ENCODE results near the gene JTB. TPM values are rescaled to one million over a fixed set of nuclear protein-coding genes. Genes with fewer than 3 reads are reported as not detected.

The JTB gene
- total RNA-seq, 1 donor = 132 TPM

DNA sequence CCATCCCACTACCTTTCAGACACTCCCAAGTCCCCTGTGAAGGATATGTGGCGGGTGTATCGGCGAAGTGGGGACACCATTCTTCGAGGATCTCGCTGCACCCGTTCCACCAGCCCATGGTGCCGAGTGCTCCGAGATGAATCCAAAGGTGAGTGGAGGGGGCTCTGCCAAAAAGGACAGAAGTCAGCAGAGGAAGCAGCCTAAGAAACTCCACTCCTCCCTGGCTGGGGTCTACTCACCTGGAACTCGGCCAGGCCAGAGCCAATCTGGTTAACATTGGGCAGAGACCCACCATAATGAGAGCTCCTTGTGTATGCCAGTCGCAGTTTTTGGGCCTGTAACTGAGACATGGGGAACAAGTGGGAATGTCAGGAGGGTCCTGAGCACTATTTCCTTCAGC is 22.6 kb downstream of the JTB start:
- H3K4me3 ChIP-seq (ENCODE audit: low read depth, low read length) = no peak overlapping the region
- DNase-seq (ENCODE audit: low read depth) = no peak
- TF ChIP-seq, protein P1, sequence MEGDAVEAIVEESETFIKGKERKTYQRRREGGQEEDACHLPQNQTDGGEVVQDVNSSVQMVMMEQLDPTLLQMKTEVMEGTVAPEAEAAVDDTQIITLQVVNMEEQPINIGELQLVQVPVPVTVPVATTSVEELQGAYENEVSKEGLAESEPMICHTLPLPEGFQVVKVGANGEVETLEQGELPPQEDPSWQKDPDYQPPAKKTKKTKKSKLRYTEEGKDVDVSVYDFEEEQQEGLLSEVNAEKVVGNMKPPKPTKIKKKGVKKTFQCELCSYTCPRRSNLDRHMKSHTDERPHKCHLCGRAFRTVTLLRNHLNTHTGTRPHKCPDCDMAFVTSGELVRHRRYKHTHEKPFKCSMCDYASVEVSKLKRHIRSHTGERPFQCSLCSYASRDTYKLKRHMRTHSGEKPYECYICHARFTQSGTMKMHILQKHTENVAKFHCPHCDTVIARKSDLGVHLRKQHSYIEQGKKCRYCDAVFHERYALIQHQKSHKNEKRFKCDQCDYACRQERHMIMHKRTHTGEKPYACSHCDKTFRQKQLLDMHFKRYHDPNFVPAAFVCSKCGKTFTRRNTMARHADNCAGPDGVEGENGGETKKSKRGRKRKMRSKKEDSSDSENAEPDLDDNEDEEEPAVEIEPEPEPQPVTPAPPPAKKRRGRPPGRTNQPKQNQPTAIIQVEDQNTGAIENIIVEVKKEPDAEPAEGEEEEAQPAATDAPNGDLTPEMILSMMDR (IDR thresholded peaks at IDR 0.05; ENCODE audit: insufficient read depth, low read length) = no peak

DNA sequence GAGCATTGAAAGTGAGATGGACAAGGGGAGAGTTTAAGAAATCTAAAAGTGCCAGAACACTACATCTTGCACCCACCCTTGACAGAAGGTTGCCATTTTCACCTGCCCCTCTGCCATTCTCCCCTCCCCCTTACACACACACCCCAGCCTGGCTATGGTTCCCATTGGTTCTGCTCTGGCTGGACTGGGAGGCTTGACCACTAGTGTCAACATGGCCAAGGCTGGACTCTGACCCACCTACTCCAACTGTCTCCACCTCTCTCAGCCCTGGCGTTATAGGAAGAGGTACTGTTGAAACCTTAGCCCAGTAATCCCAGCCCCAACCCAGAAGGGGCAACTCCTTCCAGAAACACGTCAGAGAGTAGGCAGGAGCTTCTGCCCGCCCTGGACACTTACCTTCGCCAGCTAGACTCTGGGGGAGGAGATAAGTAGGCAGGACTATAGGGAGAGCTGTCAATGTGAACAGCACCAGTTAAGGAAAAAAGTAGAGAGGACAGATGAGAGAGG is 23.6 kb downstream of the JTB start:
- TF ChIP-seq, protein P1 (IDR thresholded peaks at IDR 0.05; ENCODE audit: insufficient read depth, low read length) = no peak
- H3K4me3 ChIP-seq (ENCODE audit: low read depth, low read length) = no peak overlapping the region
- no peak for DNase-seq (ENCODE audit: low read depth)

DNA sequence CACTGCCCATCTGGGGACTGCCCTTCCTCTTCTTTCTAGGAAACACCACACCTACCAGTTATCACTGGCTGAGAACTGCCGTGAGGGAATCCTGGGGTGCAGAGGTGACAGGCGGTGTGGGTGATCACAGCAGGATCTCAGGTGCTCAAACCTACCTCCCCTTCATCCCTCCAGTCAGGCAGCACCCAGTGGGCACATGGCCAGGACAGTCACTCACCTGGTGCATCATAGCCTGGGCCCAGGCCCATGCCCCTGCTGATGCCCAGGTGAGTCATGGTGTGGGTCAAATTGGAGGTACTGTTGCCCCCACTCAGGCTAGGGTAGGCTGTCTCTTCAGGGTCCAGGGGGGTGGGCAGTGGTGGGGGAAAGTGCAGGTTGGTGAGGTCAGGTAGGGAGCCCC is 25.7 kb downstream of the JTB start:
- no peak for DNase-seq (ENCODE audit: low read depth)
- TF ChIP-seq, protein P1 (IDR thresholded peaks at IDR 0.05; ENCODE audit: insufficient read depth, low read length) = no peak
- H3K4me3 ChIP-seq (ENCODE audit: low read depth, low read length) = no peak overlapping the region

DNA sequence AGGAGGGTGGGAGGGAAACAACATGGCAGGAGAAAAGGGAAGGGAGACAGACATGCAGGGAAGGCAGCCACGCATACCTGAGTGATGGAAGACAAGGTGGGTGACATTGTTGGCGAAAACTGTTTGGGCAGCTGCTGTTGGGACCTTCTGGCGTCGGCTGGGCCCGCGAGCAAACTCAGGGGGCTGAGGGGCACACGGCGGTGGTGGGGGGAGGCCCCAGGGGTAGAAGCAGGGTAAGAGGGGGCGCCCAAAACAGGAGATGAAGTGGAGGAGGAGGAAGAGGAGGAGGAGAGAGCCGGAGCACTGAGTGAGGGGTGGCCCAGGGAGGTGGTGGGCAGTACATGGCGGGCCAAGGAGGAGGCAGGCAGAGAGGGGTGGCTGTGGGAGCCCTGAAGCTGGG is 26.3 kb downstream of the JTB start:
- TF ChIP-seq, protein P1 (IDR thresholded peaks at IDR 0.05; ENCODE audit: insufficient read depth, low read length) = no peak
- no peak for DNase-seq (ENCODE audit: low read depth)
- H3K4me3 ChIP-seq (ENCODE audit: low read depth, low read length) = no peak overlapping the region

DNA sequence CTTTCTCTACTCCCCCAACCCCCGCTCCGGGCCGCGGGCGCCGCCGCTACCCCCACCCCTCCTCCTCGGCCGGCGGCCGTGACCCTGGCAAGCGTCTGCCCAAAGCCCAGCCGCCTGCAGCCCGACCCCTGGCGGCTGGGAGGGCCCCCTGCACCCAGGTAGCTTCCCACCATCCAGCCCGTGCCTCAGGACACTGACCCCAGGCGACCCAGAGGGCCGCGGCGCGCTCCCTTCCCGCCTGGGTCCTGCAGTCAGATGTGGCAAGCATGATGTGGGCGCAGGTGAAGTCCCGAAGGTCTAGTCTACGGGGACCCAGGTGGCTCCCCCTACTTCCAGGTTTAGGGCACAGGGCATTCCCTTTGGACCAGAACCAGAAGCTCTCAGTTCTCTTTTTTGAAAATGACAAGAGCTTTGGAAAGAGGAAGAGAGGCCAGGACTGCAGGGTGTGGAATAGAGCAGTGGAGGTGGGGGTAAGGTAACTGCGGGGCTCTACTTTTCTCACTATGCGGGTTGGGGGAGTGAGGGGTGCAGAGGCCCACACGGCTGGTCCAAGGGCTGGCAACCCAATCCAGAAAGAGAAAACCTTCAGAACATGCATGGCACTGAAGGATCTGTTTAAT is 30.7 kb downstream of the JTB start, which contains the start of gene DENND4B:
Gene DENND4B (minus strand): TSS at position 97 of the 620 bp plus-strand sequence. CDS start 2,344 bp downstream, outside the sequence.
- TF ChIP-seq, protein P1 (IDR thresholded peaks at IDR 0.05; ENCODE audit: insufficient read depth, low read length) = peak; percentile 93
- peak; percentile 66 for DNase-seq (ENCODE audit: low read depth)
- H3K4me3 ChIP-seq (ENCODE audit: low read depth, low read length) = peak within 1 kb of the TSS; percentile 86

DNA sequence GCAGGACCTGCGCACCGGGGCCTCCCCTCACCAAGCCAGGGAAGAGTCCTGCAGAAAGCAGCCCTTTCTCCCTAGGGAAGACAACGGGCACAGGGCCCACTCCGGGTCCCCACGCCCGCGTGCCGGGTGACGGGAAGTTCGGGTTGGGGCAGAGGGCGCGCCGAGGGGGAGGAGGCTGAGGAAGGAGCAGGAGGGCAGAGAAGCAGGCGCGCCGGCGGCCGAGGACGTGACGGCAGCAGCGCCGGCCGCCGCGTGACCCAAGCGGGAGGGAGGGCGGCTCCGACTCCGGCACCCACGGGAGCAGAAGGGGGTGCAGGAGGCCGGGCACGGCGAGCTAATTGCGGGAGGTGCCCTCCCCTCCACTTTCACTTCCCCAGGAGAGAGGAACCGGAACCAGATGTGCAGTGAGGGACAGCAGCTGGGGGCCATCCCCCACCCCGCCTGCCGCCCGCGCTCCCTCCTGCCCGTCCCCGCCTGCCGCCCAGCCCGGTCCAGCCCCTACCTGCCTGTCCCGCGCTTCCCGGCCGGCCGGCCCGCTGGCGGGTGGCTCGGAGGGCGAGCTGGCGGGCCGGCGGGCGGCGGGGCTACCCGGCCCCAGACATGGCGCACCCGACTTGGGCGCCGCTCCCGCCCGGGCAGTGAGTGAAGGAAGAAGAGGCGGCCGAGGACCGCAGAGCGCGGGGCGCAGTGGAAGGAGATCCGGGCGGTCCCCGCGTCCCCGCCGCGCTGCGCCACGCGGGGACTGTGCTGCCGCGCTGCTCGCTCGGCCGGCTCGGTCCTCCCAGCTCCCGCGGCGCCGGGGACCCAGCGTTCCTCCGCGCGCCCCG is 31.5 kb downstream of the JTB start:
- peak overlapping the region; percentile 86 for H3K4me3 ChIP-seq (ENCODE audit: low read depth, low read length)
- DNase-seq (ENCODE audit: low read depth) = peak; percentile 65
- TF ChIP-seq, protein P1 (IDR thresholded peaks at IDR 0.05; ENCODE audit: insufficient read depth, low read length) = no peak

Data from fibroblast of the aortic adventitia (primary cell).